NCI-H510A (cell line): ENCODE measurements around the gene STIM1.

ENCODE experiments used
- DNase-seq: peaks from one replicate; lab custom pipeline; 2025; lab: John Stamatoyannopoulos, UW

The STIM1 gene

DNA sequence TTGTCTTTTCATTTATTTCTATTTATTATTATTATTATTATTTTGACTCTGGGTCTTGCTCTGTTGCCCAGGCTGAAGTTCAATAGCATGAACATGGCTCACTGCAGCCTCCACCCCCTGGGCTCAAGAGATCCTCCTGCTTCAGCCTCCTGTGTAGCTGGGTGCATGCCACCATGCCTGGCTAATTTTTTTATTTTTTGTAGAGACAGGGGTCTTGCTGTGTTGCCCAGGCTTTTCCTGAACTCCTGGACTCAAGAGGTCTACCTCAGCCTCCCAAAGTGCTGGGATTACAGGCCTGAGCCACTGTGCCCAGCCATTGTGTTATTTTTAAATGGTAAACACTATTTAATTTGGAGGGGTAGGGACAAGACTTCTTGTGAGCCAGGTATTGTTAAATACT lies 215.9 kb downstream of the STIM1 start:
- DNase-seq, result no peak

DNA sequence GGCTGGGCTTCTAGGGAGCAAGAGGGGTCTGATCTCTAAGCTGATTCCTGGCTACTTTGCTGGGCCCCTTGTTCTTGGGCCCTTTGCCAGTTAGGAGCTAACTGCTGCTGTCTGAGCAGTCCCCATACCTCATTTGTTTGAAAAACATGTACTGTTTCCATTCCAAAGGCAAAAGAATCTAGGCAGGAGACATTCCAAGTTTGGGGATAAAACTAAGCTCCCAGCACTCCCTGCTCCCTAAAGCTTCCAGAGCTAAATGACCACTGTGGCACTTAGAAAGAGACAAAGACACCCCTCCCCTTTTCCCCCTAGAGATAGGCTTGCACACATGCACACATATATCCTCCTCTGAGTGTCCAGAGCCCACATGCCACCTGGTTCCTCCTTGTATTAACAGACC lies 216.4 kb downstream of the STIM1 start:
- DNase-seq, result no peak

DNA sequence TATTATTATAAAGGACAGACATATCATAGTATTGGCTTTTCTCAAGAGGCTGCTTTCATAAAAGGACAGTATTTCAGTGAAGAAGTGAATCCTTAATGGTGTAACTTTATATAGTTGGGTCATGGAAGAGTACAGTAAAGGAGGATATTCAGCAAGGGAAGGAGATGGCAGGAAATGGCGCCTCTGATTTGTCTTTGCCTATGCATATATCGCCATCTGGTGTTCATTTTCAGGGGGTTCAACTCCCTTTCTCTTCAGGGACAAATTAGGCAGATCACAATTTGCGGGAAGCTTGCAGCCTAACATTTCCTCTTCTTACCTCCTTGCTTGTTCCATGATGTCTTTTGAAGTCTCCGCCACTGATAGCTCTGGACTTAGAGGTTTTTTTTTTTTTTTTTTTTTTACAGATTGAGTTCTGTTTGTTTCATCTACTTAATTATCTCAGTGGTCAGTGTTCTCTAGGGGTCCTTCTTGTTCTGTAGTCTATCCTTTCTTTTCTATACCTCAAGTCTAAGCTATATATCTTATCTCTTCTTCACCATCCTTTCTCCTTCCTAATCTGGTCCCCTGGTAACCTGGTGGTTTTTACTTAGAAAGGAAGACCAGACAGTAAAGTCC lies 217.3 kb downstream of the STIM1 start:
- DNase-seq, result peak; percentile 32

DNA sequence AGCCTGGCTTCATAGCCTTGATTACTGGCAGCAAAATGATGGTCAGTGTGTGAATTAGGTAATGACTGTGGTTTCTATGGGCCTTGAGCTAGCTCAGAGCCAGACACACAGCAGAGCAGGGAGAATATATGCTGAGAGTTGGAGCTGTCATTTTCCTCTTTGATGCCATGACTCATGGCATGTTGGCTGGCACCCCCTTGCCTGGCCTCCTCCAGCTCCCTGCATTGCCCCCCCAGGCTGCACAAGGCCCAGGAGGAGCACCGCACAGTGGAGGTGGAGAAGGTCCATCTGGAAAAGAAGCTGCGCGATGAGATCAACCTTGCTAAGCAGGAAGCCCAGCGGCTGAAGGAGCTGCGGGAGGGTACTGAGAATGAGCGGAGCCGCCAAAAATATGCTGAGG lies 218.8 kb downstream of the STIM1 start:
- DNase-seq, result no peak

DNA sequence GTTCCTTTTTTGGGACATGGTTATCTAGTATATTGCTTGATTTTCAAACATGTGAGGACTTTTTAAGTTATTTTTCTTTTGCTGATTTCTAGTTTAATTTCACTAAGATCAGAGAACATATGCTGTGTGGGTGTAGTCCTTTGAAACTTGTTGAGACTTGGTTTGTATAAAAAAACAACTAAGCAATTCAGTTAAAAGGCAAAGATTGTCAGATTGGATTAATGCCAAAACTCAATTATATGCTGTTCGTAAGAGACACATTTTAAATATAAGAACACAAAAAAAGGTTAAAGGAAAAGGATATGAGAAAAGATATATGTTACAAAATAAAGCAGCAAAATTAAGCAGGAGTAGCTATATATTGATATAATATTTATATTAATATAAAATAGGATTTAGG lies 221.3 kb downstream of the STIM1 start:
- DNase-seq, result no peak

DNA sequence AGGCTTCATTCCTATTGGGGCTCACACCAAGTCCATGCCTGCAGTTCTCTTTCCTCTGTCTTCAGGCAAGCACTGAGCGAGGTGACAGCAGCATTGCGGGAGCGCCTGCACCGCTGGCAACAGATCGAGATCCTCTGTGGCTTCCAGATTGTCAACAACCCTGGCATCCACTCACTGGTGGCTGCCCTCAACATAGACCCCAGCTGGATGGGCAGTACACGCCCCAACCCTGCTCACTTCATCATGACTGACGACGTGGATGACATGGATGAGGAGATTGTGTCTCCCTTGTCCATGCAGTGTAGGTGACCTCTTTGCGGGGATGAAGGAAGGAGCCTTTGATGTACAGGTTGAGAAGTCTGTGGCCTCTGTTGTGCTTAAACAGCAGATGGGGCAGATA lies 227.7 kb downstream of the STIM1 start:
- no peak for DNase-seq

DNA sequence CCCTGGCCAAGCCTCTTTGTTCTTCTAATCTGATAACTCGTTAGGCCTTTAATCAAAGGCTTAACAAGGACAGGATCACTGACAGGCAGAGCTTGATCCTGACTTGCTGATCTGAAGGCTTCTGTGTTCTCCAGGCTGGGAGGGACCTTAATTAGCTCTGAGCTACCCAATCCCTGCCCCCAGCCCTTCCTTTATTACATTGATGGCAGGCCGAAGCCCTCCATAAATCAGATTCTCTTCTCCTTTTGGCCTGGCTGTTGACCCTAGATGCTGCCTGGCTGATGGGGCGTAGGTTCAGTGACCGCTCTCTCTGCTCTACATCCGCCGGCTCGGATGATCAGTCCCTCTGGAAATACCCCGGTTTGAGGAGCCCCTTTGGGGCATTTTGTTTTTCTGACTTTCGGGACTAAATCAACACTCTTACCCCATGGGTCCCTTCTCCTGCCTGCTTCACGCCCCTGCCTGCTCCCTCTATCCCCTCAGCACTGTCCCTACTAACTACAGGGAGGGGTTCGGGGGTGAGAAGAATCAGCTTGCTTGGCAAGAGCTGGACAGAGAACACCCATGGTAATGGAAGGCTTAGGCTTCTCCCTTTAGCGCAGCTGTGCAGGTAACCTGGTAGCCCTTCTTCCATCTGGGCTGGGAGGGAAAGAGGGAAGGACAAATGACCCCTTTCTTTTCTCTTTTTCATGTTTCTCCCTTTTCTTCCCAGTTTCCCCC lies 229.1 kb downstream of the STIM1 start:
- DNase-seq, result no peak

DNA sequence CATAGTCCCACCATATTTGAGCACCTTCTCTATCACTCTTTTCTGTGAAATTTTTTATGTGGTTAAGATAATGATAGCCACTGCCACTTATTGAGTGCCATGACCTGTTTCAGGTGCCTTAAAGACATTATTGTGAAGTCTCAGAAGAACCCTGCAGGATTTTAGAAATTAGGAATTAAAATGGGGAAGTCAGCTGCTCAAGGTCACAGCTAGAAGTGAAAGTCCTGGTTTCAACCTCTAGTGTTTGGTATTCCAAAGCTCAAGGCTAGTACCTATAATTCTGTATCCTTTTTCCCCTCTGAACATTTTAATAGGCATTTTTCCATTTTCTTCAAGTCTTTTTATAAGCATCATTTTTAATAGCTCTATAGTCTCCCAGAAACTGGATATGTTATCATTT lies 230.1 kb downstream of the STIM1 start:
- no peak for DNase-seq

DNA sequence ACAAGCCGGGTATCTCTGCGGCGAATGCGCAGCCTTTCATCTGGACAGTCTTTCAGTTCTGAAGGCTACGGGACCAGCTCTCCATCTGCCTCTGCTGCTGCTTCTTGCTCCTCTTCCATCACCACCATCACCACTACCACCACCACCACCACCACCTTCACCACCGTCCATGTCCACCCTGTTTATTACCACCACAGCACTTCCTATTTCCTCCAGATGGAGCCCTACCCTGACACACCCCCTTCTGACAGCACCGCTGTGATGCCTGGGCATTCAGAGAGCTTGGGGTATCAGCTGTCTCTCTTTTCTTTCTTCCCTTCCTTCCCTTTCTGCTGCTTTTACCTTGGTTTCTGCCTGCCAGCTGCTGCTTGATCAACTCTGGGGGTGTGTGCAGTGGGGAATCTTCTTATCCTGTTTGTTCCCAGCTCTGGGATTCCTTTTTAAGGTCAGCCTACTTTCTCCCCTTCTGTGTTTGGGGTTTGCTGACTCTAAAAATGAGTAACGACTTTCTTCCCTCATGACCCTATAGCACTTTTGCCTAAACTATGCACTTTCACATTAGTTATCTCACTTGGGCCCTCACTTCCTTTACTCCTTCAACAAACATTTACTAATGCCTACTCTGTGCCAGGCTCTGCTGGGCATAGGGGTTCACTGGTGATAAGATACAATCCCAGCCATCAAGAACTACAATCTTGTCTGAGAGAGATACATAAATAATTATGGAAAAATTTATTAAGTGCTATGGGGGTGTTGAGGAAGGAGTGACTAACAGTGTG lies 231.3 kb downstream of the STIM1 start:
- no peak for DNase-seq

DNA sequence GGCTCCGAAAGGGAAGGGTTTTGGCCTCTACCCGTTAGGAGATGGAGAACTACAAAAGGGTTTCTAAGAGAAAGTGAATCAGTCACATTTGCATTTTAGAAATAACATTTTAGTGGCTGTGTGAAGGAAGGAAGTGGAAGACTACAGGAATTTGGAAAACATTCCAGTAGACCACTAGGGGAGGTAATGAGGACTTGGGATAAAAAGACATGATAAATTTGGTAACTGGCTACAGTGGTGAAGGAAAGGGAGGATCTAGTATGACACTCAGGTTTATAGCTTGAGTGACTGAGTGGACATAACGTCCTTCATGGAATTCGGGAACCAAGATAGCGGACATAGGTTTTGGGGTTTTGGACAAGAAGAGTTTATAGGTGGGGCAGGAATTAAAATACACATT lies 232.1 kb downstream of the STIM1 start:
- no peak for DNase-seq

DNA sequence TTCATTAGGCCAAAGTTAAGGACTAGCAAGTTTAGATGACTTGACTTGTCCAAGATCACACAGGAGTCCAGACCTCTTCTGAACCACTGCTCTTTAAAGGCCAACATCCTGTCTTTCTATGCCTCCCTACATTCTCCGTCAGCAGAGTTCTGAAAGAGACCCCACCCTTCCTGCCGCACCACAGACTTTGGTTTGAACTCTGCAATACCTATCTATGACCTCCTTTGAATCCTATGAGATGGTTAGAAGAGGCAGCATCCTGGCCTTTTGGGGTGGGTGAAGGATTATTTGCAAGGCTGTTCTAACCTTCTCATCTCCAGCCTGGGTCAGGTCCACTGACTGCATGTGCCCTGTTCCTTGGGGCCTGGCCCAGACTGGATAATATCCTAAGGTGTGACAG lies 234.8 kb downstream of the STIM1 start:
- no peak for DNase-seq

DNA sequence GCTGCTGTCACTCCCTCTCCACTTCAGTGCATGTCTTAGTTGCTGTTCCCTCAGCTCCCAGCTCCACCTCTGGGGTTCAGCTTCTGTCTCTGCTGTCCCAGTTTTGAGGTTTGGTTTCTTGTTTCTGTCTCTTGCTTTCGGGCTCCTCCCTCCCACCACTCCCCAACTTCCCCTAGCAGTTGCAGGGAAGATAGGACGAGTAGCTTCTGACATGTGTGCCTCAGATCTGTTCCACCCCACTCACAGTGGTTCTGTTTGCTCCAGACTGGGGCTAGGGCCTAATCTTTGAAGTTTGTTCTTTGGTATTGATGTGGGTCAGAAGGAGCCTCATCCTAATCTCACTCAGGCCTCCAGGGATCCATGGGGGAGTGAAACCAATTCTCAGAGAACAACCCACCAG lies 236.6 kb downstream of the STIM1 start:
- no peak for DNase-seq

DNA sequence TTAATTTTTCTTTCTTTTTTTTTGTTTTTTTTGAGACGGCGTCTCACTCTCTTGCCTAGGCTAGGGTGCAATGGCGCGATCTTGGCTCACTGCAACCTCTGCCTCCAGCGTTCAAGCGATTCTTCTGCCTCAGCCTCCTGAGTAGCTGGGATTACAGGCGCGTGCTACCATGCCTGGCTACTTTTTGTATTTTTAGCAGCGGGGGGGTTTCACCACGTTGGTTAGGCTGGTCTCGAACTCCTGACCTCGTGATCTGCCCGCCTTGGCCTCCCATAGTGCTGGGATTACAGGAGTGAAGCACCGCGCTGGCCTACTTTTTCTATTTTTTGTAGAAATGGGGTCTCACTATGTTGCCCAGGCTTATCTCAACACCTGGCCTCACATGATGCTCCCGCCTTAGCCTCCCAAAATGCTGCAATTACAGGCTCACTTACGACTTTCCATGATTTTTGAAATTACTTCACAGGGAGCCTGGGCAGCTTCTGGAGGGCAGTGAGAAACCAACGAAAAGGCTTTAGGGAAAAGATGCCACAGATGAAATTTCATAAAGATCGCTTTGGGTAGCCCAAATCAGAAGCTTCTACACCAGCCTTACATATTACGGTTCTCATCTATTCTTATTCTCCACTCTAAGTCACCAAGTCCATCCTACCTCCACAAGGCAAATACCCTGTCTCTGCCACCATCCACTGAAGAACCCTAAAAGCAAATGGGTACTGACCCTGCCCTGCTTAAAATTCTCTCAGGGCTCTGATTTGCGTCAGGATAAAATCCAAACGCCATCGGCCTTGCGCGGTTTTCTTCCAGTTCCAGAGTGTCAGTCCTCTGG lies 238.3 kb downstream of the STIM1 start:
- DNase-seq, result no peak

DNA sequence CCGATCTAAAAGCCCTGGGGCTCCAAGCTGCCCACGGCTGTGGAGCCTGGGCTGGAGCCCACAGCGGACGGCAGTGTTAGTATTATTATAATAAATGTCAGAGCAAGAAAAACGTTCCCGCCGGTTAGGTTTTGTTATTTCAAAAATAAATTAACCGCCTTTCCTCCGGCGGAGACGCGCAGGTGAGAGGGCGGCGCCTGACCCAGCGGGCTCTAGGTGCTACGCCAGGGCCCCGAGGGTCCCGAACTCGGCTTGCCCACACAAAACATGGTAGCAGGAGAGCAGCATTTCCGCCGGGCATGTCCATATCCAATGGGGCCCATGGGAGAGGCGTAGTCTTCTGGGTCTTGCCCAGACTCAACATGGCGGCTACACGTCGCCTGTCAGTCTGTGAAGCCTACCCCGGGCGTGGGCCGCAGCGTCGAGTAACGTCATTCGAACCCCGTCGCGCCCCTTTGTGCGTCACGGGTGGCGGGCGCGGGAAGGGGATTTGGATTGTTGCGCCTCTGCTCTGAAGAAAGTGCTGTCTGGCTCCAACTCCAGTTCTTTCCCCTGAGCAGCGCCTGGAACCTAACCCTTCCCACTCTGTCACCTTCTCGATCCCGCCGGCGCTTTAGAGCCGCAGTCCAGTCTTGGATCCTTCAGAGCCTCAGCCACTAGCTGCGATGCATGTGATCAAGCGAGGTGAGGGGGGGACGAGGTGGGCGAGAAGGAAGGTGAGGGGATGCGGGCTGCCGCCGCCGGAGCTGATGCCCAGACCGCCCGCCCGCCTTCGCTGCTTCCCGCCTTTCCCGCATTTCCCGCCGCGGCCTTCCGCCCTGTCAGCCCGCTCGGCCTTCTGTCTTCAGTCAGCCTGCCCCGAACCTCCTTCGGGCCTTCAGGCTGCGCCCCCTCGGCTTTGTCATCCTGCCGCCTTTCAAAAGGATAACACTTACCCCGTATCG lies 239.2 kb downstream of the STIM1 start, which contains the start of gene RRM1:
Gene RRM1 (plus strand): TSS at position 452 of the 944 bp plus-strand sequence. CDS start 214 bp downstream, at position 666.
- DNase-seq, result peak; percentile 95

DNA sequence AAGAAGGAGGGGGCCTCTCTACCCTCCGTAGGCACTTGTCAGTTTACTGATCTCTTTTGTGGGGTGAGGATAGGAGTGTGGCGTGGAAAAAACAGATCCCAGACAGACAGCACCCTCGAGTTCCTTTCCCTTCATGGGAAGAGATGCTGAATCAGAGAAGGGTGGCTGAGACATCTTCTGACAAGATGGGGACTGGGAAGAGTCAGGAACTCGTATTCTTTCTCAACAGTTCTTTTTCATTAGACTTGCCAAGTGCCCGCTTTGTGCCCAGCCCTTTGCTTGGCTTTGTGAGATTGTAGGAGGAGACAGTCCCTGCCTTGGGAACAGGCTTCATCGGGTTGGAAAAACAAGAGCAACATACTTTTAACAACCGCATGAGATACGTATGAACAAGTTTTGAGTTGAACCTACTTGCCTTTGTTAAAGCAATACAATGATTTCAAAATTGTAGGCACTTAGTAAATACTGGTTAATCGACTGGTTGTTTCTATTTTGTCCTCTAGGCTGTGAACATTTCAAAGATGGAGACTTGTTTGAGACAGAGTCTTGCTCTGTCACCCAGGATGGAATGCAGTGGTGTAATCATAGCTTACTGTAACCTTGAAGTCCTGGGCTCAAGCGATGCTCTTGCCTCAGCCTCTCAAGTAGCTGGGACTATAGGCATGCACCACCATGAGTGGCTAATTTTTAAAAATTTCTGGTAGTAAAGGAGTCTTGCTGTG lies 240.2 kb downstream of the STIM1 start:
- DNase-seq, result no peak

DNA sequence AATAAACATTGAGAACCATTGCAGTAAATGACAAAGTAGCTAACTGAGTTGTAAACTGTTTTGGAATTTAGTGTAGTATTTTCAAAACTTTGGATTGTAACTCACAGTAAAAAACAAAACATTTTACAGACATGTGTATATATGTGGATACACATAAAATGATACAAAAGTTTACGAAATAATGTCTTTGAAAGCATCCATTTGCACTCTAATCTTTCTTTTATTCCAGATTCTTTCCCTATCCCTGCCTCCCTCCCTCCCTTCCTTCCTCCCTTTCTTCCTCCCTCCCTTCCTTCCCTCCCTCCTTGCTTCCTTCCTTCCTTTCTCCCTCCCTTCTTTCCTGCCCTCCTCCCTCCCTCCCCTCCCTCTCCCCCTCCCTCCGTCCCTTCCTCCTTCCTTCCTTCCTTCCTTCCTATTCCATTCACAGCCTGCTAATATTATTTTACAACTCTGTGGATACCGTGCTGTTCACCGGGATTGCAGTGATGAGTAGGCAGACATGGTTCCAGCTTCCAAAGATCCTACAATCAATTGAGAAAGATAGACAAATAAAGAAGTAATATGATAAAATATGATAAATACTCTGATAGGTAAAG lies 242.7 kb downstream of the STIM1 start:
- DNase-seq, result no peak

DNA sequence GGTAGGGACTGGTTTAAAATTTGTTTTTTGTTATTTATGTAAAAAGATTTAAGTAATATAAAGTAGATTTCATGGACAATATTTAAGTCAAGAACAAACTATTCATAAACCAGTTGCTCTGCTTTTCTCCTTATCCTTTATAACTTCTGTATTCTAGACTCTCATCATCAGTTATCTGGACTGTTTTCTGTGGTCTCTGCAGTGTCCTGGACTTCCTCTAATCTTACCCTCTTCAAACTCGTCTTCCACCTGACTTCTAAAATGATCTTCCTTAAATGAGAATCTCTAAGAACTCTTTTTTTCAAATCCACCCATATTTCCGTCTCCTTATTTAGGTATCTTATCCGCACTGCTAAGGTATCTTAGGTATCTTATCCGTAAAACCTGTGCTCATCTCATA lies 247.2 kb downstream of the STIM1 start:
- DNase-seq, result no peak

DNA sequence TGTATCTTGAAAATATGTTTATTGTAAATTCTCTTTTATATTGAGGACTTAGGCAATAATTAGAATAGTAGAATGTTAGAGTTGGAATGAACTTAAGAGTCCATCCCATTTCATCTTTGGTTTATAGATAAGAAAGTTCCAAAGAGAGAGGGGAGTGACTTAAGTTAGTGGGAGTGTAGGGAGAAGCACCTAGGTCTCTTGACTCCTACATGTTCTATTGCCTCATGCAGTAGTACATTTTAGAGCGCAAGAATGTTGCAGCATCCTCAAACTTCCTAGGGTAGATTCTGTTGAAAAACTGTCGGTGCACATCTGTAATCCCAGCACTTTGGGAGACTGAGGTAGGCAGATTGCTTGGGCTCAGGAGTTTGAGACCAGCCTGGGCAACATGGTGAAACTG lies 247.8 kb downstream of the STIM1 start:
- DNase-seq, result no peak

DNA sequence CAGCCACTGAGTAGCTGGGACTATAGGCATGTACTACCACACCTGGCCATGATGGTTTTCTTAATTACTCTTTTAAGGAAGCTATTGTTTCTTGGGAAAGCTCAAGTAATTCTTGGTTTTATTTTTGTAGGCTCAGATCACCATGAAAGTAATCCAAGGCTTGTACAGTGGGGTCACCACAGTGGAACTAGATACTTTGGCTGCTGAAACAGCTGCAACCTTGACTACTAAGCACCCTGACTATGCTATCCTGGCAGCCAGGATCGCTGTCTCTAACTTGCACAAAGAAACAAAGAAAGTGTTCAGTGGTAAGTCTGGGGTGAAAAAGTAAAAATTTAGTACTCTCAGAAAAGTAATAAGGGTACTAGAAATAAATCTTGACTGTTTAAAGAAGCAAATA lies 250.5 kb downstream of the STIM1 start:
- no peak for DNase-seq

DNA sequence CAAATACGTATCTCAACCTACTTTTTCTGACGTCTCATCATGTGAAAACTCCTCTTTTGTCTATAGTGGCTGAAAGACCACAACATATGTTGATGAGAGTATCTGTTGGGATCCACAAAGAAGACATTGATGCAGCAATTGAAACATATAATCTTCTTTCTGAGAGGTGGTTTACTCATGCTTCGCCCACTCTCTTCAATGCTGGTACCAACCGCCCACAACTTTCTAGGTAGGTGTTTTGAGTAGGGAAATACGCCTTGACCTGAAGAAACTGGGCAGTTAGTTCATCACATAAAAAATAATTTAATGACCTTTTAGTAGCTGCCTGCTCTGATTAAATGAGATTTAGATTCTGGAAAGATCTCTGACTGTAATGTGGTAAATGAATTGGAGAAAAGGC lies 256.4 kb downstream of the STIM1 start:
- DNase-seq, result no peak
